ENCODE data around the gene DGUOK.

DNA sequence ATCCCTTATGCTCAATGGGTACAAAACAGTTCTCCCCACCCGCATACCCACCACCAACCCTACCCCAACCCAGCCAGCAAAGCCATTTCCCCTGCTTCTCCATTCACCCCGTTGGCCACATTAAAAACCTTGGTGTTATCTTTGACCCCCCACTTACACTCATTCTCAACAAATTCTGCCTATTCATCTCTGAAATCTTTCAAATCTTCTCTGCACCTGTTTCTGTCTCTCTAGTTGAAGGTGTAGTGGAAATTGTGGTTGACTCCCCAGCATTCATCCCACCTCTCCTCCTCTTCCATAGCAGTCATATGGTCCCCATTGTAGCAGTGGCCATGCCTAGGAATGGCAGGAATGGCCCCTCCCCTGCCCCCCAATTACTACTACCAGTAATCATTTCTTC lies 37.5 kb downstream of the DGUOK start:
- TF ChIP-seq, protein P1, sequence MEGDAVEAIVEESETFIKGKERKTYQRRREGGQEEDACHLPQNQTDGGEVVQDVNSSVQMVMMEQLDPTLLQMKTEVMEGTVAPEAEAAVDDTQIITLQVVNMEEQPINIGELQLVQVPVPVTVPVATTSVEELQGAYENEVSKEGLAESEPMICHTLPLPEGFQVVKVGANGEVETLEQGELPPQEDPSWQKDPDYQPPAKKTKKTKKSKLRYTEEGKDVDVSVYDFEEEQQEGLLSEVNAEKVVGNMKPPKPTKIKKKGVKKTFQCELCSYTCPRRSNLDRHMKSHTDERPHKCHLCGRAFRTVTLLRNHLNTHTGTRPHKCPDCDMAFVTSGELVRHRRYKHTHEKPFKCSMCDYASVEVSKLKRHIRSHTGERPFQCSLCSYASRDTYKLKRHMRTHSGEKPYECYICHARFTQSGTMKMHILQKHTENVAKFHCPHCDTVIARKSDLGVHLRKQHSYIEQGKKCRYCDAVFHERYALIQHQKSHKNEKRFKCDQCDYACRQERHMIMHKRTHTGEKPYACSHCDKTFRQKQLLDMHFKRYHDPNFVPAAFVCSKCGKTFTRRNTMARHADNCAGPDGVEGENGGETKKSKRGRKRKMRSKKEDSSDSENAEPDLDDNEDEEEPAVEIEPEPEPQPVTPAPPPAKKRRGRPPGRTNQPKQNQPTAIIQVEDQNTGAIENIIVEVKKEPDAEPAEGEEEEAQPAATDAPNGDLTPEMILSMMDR (conservative IDR thresholded peaks at IDR 0.05): no peak
- no peak for TF ChIP-seq EZH2 (IDR thresholded peaks at IDR 0.05; ENCODE audit: low read depth)

Measured in PC-9 (cell line).